Left lung (tissue), 10 donors: ENCODE results near the gene COX8A. TPM values are rescaled to one million over a fixed set of nuclear protein-coding genes. Genes with fewer than 3 reads are reported as not detected.
A peak's percentile ranks its signal among the peaks of the same experiment; 100 is the strongest.

ENCODE experiments used
- ATAC-seq: fragments of 200-7000 bp; cut with Tn5 transposase; one replicate; pipeline ENCODE4 v1.9.1; 2020; ENCODE audit warnings: moderate library complexity
- DNase-seq, 4 donors: peaks; one replicate each; pipeline ENCODE4 v3.0.0-alpha.2; 2013 to 2020
- H3K27ac ChIP-seq, 2 donors: fragments of 200-600 bp; sonication (generic) in 1 of 2; one replicate each; pipeline versions ENCODE4 v1.5.0 to v1.8.0; 2020 to 2021
- H3K27me3 ChIP-seq, 2 donors: fragments of 200-600 bp; sonication (generic) in 1 of 2; one replicate each; pipeline versions ENCODE4 v1.5.0 to v1.8.0; 2020 to 2021
- H3K36me3 ChIP-seq, 2 donors: fragments of 200-600 bp; sonication (generic) in 1 of 2; one replicate each; pipeline versions ENCODE4 v1.5.0 to v1.8.0; 2020 to 2021
- H3K4me1 ChIP-seq, 2 donors: fragments of 200-600 bp; one replicate each; pipeline ENCODE4 v1.8.0; 2021
- H3K4me3 ChIP-seq, 2 donors: fragments of 200-600 bp; sonication (generic) in 1 of 2; one replicate each; pipeline versions ENCODE4 v1.5.0 to v1.8.0; 2020 to 2021; ENCODE audit warnings: mild to moderate bottlenecking in 1 of 2
- H3K9me3 ChIP-seq, 2 donors: fragments of 200-600 bp; sonication (generic) in 1 of 2; one replicate each; pipeline versions ENCODE4 v1.5.0 to v1.8.0; 2020 to 2021
- intact Hi-C, 2 donors: fragments of 100-400 bp; cut with DNase I; formaldehyde crosslinking; loops; one replicate each; pipeline versions ENCODE4 v1.11.2 to v1.14.2; 2022
- polyA plus RNA-seq, 6 donors: library from polyadenylated mRNA; unstranded; fragments of 120-200 nt; gene quantifications; one replicate each; pipeline ENCODE4 v1.2.1, GENCODE V29; 2013; ENCODE audit not compliant: insufficient read length in 6 of 6
- total RNA-seq, 2 donors: library from RNA; stranded (reverse); fragmentation: NEBNext Ultra II Directional; extraction: Animal tissue kit (Norgen Biotek cat#: 25700); gene quantifications; one replicate each; pipeline ENCODE4 v1.2.1, GENCODE V29; 2021
- TF ChIP-seq, protein P1 (sequence below), 2 donors: fragments of 200-600 bp; sonication (generic) in 1 of 2; IDR thresholded peaks; one replicate each; pipeline versions ENCODE4 v1.5.0 to v1.8.0; 2021; ENCODE audit warnings: antibody characterized with exemption in 2 of 2
- donor health status: DM: no; HTN: yes; CAD: no.
- donor health status: DM: no; HTN: no; CAD: no.

Gene COX8A
- total and polyA plus RNA-seq, 8 donors = 135 to 281 (median 178) TPM

DNA sequence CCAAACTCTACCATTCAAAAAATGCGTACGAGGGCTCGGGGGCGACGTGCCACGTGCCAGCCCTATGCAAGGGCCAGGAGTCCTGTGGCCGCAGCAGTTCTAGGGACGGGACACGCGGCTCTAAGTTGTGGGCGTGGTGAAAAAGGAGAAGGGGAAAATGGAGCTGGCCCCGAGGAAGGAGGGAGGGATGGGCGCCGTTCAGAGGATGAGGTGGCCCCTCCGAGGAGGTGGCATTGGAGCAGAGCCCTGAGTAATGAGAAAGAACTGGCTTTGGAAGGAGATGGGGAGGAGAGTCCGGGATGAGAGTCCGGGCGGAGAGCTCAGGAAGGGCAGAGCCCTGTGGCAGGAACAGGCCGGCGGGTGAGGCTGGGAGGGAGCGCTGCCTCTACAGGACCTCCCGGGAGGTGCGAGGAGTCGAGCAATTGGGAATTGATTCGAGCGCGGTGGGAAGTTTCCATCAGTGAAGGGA is 32.8 kb downstream of the COX8A start:
- peaks cover 0 to 52% of the 10 kb centered on the region in 2 donors for H3K27me3 ChIP-seq
- intact Hi-C loops = no loop called here
- no peaks in the 10 kb centered on the region for H3K9me3 ChIP-seq
- peak overlapping the region; percentile 35 to 42 for H3K4me3 ChIP-seq
- no peak overlapping the region for H3K27ac ChIP-seq
- ATAC-seq = peak; percentile 64
- no peaks in the 10 kb centered on the region for H3K36me3 ChIP-seq
- TF ChIP-seq, protein P1, sequence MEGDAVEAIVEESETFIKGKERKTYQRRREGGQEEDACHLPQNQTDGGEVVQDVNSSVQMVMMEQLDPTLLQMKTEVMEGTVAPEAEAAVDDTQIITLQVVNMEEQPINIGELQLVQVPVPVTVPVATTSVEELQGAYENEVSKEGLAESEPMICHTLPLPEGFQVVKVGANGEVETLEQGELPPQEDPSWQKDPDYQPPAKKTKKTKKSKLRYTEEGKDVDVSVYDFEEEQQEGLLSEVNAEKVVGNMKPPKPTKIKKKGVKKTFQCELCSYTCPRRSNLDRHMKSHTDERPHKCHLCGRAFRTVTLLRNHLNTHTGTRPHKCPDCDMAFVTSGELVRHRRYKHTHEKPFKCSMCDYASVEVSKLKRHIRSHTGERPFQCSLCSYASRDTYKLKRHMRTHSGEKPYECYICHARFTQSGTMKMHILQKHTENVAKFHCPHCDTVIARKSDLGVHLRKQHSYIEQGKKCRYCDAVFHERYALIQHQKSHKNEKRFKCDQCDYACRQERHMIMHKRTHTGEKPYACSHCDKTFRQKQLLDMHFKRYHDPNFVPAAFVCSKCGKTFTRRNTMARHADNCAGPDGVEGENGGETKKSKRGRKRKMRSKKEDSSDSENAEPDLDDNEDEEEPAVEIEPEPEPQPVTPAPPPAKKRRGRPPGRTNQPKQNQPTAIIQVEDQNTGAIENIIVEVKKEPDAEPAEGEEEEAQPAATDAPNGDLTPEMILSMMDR (IDR thresholded peaks at IDR 0.05) = no peak
- DNase-seq = peak in 2 of 4 donors; percentile 53 to 78
- peaks cover 14 to 22% of the 10 kb centered on the region in 2 donors for H3K4me1 ChIP-seq

DNA sequence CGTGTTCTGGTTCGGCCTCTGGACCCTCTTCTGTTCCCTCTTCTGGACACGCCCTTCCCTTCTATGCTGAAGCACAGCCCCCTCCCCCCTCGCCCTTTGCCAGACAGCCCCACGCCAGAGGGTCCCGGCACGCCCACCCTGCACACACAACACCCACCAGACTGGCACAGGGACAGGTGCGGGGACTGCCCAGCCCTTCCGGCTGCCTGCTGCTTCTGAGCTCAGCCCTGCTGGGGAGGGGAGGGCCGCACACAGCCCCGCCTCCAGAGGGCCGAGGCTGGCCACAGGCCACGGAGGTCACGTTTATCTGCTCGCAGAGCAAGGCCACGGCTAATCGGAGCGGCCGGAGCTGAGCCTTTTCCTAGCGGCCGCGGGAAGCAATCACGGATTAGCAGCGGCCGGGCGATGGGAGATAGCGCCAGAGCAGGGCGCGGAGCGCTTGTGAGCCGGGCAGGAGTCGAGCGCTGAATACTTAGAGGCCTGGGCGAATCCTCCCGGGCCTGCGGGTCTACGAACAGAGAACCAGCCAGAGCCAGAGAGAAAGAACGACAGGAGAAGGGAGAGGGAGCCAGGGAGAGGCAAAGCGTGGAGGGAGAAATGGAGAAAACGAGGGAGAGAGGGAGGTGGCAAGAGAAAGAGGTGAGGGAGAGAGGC is 33.3 kb downstream of the COX8A start:
- H3K4me1 ChIP-seq = peaks cover 14 to 18% of the 10 kb centered on the region in 2 donors
- no peak overlapping the region for H3K27ac ChIP-seq
- H3K27me3 ChIP-seq = peaks cover 0 to 46% of the 10 kb centered on the region in 2 donors
- peak; percentile 96 for ATAC-seq
- DNase-seq = peak in 3 of 4 donors; percentile 37 to 92 (median 78)
- H3K9me3 ChIP-seq = no peaks in the 10 kb centered on the region
- intact Hi-C loops = no loop called here
- H3K36me3 ChIP-seq = no peaks in the 10 kb centered on the region
- TF ChIP-seq, protein P1 (IDR thresholded peaks at IDR 0.05) = peak in 1 of 2 donors; percentile 41
- peak overlapping the region; percentile 35 to 42 for H3K4me3 ChIP-seq

DNA sequence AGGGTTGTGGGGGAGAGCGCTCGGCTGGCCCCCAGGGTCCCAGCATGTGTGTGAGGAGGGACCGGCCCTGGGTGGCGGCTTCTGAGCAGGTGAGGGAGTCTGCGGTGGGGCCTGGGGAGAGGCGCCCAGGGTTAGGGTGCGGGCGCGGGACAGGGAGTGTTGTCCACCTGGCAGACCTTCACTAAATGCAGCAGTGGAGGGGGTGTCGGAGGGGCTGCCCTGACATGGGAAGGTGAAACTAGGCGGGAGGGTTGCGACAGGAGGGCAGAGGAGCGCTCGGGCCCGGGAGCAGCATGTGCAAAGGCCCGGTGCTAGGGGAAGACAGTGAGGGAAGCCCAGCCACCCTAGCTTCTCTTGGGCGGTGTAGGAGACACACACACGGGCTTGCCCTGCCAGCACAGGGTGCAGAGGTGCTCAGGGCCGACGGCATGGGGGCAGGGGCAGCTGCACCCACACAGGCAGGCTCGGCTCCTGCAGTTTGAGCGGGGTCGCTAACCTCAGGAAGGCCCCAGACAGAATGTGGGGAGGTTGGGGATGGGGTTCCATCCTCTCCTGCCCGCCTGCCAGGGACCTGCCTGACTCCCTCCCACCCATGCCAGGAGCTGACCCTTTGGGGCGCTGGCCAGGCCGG is 34.0 kb downstream of the COX8A start:
- Histone ChIP-seq H3K27ac (no peak overlapping the region), H3K4me3 (no peak overlapping the region), H3K36me3 (no peaks in the 10 kb centered on the region), H3K4me1 (peaks cover 14 to 18% of the 10 kb centered on the region in 2 donors), H3K27me3 (peaks cover 0 to 42% of the 10 kb centered on the region in 2 donors), H3K9me3 (no peaks in the 10 kb centered on the region)
- DNase-seq (no peak), ATAC-seq (no peak)
- TF ChIP-seq, protein P1 (IDR thresholded peaks at IDR 0.05) = no peak
- intact Hi-C loops = no loop called here

DNA sequence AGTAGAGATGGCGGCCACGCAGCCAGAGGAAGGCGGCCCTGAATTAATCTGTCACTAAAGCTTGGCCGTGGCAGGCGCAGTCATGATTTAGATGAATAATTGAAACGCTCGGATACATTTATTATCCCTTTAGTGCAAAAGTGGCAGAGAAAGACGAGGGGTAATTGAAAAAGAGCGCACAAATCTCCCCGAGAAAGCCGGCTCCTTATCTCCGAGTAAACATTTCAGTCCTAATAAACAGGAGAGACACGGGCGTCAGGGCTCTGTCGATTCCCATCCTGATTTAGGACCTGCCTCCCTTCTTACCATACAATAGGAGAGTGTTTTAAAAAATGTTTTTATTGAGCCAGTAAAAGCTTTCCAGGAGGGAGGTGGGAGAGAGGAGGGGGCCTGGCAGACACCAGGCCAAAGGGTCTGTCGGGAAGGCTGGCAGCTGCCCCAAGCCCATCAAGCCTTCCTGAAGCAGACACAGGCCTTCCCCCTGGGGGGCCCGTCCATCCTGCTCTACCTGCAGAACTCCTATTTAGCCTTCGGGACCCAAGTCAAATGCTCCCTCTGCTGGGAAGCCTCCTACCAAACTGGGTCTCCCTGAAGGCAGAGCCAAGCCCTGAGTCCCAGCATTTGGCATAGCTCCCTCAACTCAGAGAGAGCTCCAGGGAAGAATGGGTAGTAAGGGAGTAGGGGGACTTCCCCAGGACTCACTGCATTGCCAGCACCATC is 34.7 kb downstream of the COX8A start:
- Histone ChIP-seq H3K27me3 (peaks cover 0 to 37% of the 10 kb centered on the region in 2 donors), H3K9me3 (no peaks in the 10 kb centered on the region), H3K36me3 (no peaks in the 10 kb centered on the region), H3K4me3 (no peak overlapping the region), H3K4me1 (peaks cover 14 to 18% of the 10 kb centered on the region in 2 donors), H3K27ac (no peak overlapping the region)
- no peak for DNase-seq
- TF ChIP-seq, protein P1 (IDR thresholded peaks at IDR 0.05) = no peak
- ATAC-seq = no peak
- intact Hi-C loops = no loop called here

DNA sequence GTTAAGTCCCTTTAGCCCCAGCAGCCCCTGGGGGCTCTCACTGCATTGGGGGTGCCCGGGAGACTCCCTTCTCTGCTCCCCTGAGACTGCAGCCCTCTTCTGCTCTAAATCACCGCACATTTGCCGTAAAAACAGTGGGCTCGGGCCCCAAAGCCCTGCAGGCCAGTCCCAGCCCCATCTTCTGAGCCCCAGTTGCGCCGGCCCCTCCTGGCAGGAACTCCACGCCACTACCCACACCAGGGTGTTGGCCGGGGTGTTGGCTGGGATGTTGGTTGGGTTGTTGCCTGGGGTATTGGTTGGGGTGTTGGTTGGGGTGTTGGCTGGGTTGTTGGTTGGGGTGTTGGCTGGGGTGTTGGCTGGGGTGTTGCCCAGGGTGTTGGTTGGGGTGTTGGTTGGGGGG is 35.3 kb downstream of the COX8A start:
- peaks cover 0 to 37% of the 10 kb centered on the region in 2 donors for H3K27me3 ChIP-seq
- intact Hi-C loops = no loop called here
- ATAC-seq (no peak), DNase-seq (no peak)
- H3K4me1 ChIP-seq = peaks cover 14 to 18% of the 10 kb centered on the region in 2 donors
- no peak overlapping the region for H3K27ac ChIP-seq
- TF ChIP-seq, protein P1 (IDR thresholded peaks at IDR 0.05) = no peak
- H3K36me3 ChIP-seq = no peaks in the 10 kb centered on the region
- H3K9me3 ChIP-seq = no peaks in the 10 kb centered on the region
- no peak overlapping the region for H3K4me3 ChIP-seq
